Activated CD8-positive, alpha-beta memory T cell treated with anti-CD3 and anti-CD28 coated beads for 36 hours (primary cell): ENCODE results near the gene MKRN1. TPM values are rescaled to one million over a fixed set of nuclear protein-coding genes. Genes with fewer than 3 reads are reported as not detected.
"Not testable (repeated sequence)": the region's sequence is repeated elsewhere in the genome, so short reads cannot be mapped to it uniquely, and the experiment has no call there.

ENCODE experiments used
- CTCF ChIA-PET: fragments of 350-600 bp; sonication (Branson Sonifier 250); formaldehyde crosslinking; loops from one replicate; lab custom pipeline; 2021; ENCODE audit warnings: antibody characterized with exemption; lab: Charles Lee
- POLR2A ChIA-PET: fragments of 350-600 bp; sonication (Branson Sonifier 250); formaldehyde crosslinking; loops from one replicate; lab custom pipeline; 2021; ENCODE audit warnings: antibody characterized with exemption; lab: Charles Lee
- total RNA-seq, 2 experiments: library from RNA; stranded (reverse); gene quantifications; one replicate each; pipeline ENCODE4 v1.2.3, GENCODE V29; 2021

The MKRN1 gene, protein sequence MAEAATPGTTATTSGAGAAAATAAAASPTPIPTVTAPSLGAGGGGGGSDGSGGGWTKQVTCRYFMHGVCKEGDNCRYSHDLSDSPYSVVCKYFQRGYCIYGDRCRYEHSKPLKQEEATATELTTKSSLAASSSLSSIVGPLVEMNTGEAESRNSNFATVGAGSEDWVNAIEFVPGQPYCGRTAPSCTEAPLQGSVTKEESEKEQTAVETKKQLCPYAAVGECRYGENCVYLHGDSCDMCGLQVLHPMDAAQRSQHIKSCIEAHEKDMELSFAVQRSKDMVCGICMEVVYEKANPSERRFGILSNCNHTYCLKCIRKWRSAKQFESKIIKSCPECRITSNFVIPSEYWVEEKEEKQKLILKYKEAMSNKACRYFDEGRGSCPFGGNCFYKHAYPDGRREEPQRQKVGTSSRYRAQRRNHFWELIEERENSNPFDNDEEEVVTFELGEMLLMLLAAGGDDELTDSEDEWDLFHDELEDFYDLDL
- 10 to 100 TPM; 46.9 to 54.4 TPM for total RNA-seq

DNA sequence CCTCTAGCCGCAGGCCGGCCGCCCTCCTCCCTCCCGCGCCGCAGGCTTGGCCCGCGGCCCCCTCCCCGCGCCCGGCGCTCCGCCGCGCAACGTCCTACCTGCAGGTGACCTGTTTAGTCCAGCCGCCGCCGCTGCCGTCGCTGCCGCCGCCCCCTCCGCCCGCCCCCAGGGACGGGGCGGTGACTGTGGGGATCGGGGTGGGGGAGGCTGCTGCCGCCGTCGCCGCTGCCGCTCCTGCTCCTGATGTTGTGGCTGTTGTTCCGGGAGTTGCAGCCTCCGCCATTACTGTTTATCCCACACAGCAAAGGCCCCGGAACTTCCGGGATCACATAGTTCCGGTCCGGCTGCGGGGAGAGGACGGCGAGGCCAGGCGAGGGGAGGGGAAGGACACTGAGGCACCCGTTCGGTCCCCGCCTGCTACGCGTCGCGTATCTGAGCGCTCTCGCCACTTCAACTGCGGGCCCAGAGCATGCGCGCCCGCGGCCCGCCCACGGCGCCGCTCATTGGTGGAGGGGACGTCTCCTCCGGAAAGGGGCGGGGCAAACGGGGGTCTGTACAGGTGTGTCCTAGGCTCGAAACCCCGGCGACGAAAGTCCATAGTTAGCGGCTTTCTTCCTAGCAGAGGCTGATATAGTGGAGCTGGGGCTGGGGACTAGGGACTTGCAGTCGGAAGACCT lies at the start of gene MKRN1:
MKRN1 (minus strand) TSS at position 444 of the 677 bp plus-strand sequence; CDS start at position 283, 161 bp downstream.
- ChIA-PET CTCF (no interaction called here), POLR2A (interaction anchor here (0.6 kb wide), 1 partner anchor 46 kb away, joined by 3 read pairs; no protein-coding TSS in a partner anchor)

- ChIA-PET POLR2A (interaction anchor here (0.6 kb wide), 1 partner anchor 54 kb away, joined by 5 read pairs; no protein-coding TSS in a partner anchor), CTCF (interaction anchor here (0.5 kb wide), 1 partner anchor 12 kb away, joined by 4 read pairs; no protein-coding TSS in a partner anchor)
These were observed 47.7 kb upstream of the MKRN1 start for GRCh38 chr7:140526787-140527664.

GRCh38 chr7:140526214-140526613 lies 46.9 kb upstream of the MKRN1 start:
- ChIA-PET CTCF (interaction anchor here (0.5 kb wide), 1 partner anchor 11 kb away, joined by 4 read pairs; no protein-coding TSS in a partner anchor), POLR2A (no interaction called here)

- ChIA-PET CTCF (no interaction called here), POLR2A (no interaction called here)
These were observed 46.4 kb upstream of the MKRN1 start for GRCh38 chr7:140525743-140526142.

GRCh38 chr7:140521421-140521820 lies 42.1 kb upstream of the MKRN1 start:
- ChIA-PET CTCF (interaction anchor here (0.6 kb wide), 1 partner anchor 148 kb away, joined by 3 read pairs; no protein-coding TSS in a partner anchor), POLR2A (no interaction called here)

DNA sequence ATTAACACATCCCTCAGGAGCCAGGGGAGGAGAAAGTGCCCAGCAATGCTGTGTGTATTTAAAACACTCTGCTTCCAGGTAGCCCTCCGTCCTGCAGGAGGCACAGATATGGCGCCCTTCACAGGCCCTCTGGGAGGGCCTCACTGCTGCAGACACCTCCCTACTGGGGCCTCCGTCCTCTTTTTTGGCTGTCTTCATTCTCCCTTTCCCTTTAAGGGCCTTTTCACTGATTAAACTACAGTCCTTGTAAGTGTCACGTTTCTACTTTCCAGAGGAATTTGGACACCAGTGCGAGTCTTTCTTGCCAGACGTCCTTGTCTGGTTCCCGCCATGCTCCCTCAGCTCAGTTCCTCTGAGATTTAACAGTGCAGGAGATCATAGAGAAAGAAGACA lies 39.7 kb upstream of the MKRN1 start:
- ChIA-PET CTCF (interaction anchor here (1.3 kb wide), 1 partner anchor 36 kb away, joined by 3 read pairs; no protein-coding TSS in a partner anchor), POLR2A (no interaction called here)

- CTCF ChIA-PET: interaction anchor here (1.1 to 2.8 kb wide), 4 partner anchors 36 to 141 kb away, joined by 3 to 16 read pairs (median 4); no protein-coding TSS in a partner anchor
These were observed 39.2 kb upstream of the MKRN1 start for GRCh38 chr7:140518370-140519006.

GRCh38 chr7:140517546-140518369 lies 38.5 kb upstream of the MKRN1 start:
- CTCF ChIA-PET: interaction anchor here (1.1 to 2.8 kb wide), 4 partner anchors 37 to 142 kb away, joined by 3 to 16 read pairs (median 4); no protein-coding TSS in a partner anchor
- POLR2A ChIA-PET: no interaction called here

More at GRCh38 chr7:140518370-140519006, 39.2 kb upstream of the MKRN1 start:
- POLR2A ChIA-PET: no interaction called here

DNA sequence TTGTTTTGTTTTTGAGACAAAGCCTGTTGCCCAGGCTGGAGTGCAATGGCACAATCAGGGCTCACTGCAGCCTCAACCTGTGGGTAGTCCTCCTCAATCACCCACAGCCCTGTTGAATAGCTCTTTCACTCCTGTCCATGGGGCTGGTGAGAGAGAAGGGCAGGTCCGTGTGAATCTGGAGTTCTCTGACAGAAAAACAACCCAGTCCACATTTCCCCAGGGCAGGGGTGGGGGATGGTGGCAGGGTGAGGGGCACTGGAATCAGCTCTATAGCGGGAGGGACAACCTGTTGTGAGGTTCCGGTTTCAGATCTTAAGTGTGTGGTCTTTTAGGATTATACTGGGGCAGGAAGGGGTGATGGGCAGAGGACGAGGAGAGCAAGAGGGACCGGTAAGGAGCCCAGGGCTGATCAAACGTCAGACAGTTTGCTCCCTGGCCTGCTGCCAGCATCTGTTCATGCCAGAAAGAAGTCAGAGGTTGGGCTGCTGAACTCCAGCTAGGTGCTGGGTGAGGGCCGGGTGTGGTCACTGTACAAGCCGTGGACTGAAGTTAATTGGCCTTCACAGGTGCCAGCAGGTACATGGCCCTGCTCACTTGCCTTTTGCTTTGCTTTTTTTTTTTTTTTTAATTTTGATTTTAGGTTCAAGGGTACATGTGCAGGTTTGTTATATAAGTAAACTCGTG lies 33.2 kb upstream of the MKRN1 start:
- ChIA-PET POLR2A (no interaction called here), CTCF (no interaction called here)

DNA sequence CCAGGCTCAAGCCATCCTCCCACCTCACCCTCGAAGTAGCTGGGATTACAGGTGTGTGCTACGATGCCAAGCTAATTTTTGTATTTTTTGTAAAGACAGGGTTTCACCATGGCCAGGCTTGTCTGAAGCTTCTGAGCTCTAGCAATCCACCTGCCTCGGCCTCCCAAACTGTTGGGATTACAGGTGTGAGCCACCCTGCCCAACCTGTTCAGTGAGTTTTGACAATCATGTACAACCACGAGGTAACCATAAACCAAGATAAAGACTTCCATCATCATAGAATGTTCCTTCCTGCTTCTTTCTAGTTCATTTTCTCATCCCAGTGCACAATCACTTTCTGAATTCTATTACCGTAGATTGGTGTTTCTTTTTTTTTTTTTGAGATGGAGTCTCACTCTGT lies 30.5 kb upstream of the MKRN1 start:
- ChIA-PET CTCF (no interaction called here), POLR2A (no interaction called here)

DNA sequence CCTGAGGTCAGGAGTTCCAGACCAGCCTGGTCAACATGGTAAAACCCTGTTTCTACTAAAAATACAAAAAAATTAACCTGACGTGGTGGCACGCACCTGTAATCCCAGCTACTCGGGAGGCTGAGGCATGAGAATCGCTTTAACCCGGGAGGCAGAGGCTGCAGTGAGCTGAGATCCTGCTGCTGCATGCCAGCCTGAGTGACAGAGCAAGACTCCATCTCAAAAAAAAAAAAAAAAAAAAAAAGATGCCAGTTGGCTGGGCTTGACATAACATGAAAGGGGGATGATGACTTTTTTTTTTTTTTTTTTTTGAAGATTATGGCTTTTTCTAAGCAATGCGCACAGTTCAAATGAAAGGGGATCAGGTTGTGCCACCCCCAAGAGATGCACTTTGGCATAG lies 28.3 kb upstream of the MKRN1 start:
- POLR2A ChIA-PET: interaction anchor here (0.6 kb wide), 1 partner anchor 67 kb away, joined by 10 read pairs; no protein-coding TSS in a partner anchor
- CTCF ChIA-PET: not testable (repeated sequence)

DNA sequence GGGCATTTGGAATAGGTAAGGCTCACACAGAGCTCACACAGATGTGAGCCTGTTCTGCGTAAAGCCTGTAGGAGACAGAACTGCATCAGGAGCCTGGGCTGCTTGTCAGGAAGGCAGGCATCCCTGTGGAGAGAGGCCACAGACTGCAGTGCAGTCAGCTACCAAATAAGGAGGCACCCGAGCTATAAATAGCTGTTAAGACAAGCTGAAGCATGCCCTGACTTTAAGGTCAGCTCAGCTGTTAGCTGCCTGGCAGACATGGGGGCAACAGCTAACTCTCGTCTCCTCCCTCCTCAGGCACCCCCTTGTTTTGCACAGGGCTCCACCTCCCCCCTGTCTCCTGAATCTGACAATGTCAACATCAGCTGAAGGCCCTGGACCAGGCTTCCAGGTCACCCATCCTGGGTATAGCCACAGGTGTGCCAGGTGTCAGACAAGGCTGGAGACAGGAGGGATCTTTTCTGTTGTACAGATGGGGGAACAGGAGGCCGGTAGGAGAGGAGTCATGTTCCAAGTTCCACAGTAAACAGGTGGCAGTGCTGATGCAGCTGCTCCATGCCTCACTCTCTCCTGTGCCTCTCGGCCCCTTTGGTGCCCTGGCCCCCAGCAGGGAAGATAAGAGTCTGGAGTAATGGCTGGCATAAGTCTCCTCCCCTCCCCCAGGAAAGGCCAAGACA lies 27.6 kb upstream of the MKRN1 start:
- ChIA-PET CTCF (no interaction called here), POLR2A (interaction anchor here (0.6 kb wide), 1 partner anchor 67 kb away, joined by 10 read pairs; no protein-coding TSS in a partner anchor)

- ChIA-PET POLR2A (no interaction called here), CTCF (interaction anchor here (0.6 kb wide), 1 partner anchor 41 kb away, joined by 4 read pairs; no protein-coding TSS in a partner anchor)
These were observed 22.7 kb upstream of the MKRN1 start for GRCh38 chr7:140501966-140502365.

DNA sequence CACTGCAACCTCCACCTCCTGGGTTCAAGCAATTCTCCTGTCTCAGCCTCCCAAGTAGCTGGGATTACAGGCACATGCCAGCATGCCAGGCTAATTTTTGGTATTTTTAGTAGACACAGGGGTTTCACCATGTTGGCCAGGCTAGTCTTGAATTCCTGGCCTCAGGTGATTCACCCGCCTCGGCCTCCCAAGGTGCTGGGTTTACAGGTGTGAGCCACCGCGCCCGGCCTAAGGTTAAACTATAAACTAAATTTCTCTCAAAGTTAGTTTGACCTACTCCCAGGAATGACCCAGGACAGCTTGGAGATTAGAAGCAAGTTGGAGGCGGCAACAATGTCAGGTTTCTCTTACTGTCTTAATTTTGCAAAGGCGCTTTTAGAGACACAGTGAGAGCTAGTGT lies 18.5 kb upstream of the MKRN1 start:
- CTCF ChIA-PET: interaction anchor here (1.0 kb wide), 1 partner anchor 43 kb away, joined by 3 read pairs; no protein-coding TSS in a partner anchor
- POLR2A ChIA-PET: not testable (repeated sequence)

DNA sequence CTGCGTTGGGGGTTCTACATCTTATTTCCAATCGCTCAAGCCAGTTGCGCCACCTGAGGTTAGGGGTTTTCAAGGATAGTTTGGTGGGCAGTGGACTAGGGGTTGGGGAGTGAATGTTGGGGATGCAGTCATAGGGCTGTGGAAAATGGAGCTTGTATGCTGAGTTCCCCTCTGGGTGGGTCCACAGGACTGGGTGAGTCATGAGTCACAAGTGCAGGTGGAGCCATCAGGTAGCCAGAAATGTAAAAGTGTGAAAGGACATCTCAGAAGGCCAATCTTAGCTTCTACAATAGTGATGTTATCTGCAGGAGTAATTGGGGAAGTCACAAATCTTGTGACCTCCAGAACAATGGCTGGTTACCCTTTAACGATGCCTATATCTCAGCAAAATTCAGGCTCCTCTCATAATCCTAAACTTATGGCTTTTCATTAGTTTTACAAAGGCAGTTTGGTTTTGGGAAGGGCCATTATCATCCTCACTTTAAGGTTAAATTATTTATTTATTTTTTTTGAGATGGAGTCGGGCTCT lies 18.0 kb upstream of the MKRN1 start:
- CTCF ChIA-PET: interaction anchor here (1.0 kb wide), 1 partner anchor 43 kb away, joined by 3 read pairs; no protein-coding TSS in a partner anchor
- POLR2A ChIA-PET: no interaction called here
